A172 (cell line): Measurements from ENCODE around the gene FNBP1. TPM values are rescaled to one million over a fixed set of nuclear protein-coding genes. Genes with fewer than 3 reads are reported as not detected.

Experiments used
- DNase-seq: peaks from one replicate; pipeline ENCODE4 v3.0.0-alpha.2; 2015; ENCODE audit warnings: low spot score
- total RNA-seq: library from RNA; depleted of rRNA; stranded (reverse); fragments of >200 nt; shearing (Covaris generic); gene quantifications from 2 replicates; pipeline ENCODE4 v1.2.3, GENCODE V29; 2014; rRNA removed

The FNBP1 gene
- 22.7 and 28.4 TPM in 2 replicates for total RNA-seq

- peak; percentile 49 for DNase-seq
Observed at GRCh38 chr9:130042885-130043653, at the start of gene FNBP1. TSS of gene FNBP1 (minus strand) at chr9:130043189. CDS start at chr9:130042975, 214 bp downstream.

GRCh38 chr9:130090915-130091314 is 47.9 kb upstream of the FNBP1 start:
- no peak for DNase-seq

DNA sequence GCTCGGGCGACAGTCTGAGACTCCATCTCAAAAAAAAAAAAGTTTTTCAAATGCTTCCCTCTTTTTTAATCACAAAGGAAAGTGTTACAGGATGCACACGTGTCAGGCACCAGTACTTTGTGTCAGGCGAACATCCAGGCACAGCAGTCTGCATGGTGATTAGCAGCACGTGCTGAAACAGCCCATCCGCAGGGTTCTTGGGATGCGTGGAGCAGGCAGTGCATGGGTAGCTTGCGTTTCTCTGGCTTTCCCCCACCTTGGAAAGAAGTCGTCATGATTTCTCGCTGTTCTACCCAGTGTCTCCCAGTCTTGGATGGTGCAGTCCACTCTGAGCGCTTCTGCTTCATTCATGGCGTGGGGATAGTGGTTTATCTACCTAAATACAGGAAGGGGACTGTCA is 46.2 kb upstream of the FNBP1 start:
- DNase-seq = no peak

- DNase-seq = no peak
Observed at GRCh38 chr9:130088051-130088450, 45.1 kb upstream of the FNBP1 start.

DNA sequence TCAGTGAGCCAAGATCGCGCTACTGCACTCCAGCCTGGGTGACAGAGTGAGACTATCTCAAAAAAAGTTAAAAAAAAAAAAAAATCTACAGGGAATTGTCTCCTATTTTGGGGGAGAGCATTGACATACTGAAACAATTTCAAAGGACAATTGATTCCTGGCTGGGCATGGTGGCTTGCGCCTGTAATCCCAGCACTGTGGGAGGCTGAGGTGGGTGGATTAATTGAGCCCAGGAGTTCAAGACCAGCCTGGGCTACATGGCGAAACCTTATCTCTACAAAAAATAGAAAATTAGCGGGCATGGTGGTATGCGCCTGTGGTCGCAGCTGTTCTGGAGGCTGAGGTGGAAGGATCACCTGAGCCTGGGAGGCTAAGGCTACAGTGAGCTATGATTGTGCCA is 41.3 kb upstream of the FNBP1 start:
- no peak for DNase-seq

- DNase-seq = no peak
Observed at GRCh38 chr9:130078547-130078946, 35.6 kb upstream of the FNBP1 start.

DNA sequence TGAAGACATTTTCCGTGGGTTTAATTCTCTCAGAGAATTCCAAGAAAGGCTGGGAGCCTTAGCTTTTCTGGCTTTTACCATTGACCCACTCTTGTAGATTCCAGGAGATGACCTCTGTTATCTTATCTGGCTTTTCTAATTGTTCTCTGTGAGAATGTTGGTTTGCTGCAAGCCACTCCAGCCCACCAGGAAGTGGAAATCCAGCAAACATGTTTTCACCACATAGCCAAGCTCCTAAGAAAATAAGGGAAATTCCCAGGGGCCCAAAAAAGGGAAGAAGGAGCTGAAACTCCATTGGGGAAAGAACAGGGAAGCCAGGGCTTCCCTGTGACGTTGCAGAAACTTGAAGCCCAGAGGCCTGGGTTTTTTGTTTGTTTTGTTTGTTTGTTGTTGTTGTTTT is 30.4 kb upstream of the FNBP1 start:
- no peak for DNase-seq

GRCh38 chr9:130072515-130073235 is 29.7 kb upstream of the FNBP1 start:
- DNase-seq = no peak

DNA sequence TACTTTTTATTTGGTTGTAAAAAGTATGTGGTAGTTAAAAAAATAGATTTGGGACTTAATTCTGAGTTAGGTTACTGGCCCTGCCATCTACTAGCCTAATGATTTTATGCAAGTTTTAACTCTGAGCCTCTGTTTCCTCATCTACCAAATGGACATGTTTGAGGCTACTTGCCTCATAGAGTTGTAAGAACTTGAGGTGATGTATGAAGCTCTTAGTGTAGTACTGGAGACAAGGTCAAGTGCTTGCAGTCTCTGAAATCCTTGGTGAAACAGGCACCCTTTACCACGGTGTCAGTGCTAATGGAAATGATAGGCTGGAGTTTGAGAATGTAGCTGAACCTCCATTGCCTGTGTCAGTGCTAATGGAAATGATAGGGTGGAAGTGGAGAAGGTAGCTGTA is 26.1 kb upstream of the FNBP1 start:
- no peak for DNase-seq

DNA sequence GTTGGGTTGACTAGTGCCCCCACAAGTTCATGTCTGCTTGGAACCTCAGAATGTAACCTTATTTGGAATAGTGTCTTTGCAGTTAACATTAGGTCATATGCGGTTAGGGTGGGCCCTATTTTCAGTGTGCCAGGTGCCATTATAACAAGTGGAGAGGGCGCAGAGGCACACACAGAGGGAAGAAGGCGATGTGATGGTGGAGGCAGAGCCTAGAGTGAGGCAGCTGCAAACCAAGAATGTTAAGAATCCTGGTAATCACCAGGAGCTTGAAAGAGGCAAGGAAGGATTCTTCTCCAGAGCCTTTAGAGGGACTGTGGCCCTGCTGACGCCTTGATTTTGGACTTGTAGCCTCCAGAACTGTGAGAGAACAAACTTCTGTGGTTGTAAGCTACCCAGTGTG is 21.6 kb upstream of the FNBP1 start:
- no peak for DNase-seq

DNA sequence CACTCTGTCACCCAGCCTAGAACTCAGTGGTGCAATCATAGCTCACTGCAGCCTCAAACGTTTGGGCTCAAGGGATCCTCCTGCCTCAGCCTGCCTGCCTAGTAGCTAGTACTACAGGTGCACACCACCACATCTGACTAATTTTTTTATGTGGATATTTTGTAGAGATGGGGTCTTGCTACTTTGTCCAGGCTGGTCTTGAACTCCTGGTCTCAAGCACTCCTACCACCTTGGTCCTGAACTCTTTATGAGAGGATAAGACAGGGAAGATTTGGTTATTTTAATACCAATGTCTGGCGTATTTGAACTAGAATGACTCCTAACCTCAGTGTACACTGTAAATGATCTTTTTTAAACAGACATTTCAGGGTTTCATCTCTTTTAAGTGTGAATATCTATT is 19.8 kb upstream of the FNBP1 start:
- no peak for DNase-seq

DNA sequence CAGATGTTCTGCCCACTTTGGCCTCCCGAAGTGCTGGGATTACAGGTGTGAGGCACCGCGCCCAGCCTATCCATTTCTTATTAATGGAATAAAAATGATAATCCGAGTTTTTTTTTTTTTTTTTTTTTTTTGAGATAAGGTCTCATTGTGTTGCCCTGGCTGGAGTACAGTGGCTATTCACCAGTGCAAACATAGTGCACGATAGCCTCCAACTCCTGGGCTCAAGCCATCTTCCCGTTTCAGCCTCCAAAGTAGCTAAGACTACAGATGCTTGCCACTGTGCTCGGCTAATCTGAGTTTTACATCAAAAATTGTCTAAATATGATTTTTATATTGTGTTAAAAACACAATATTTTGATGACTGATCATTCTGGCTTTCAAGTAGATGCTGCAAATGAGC is 17.3 kb upstream of the FNBP1 start:
- DNase-seq = no peak

DNA sequence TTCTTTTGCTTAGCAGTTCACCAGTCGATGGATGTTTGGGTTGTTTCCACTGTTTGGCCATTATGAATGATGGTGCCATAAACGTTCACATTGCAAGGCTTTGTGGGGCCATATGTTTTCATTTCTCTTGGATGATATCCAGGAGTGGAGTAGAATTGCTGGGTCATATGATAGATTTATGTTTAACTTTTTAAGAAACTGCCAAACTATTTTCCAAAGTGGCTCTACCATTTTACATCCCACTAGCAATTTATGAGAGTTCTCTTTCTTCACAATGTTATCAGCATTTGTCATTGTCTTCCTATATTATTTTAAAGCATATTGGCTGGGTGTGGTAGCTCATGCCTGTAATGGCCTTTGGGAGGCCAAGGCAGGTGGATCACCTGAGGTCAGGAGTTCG is 15.9 kb upstream of the FNBP1 start:
- no peak for DNase-seq

- DNase-seq = no peak
Observed at GRCh38 chr9:130058154-130058553, 15.2 kb upstream of the FNBP1 start.

GRCh38 chr9:130054820-130055219 is 11.8 kb upstream of the FNBP1 start:
- DNase-seq = no peak

DNA sequence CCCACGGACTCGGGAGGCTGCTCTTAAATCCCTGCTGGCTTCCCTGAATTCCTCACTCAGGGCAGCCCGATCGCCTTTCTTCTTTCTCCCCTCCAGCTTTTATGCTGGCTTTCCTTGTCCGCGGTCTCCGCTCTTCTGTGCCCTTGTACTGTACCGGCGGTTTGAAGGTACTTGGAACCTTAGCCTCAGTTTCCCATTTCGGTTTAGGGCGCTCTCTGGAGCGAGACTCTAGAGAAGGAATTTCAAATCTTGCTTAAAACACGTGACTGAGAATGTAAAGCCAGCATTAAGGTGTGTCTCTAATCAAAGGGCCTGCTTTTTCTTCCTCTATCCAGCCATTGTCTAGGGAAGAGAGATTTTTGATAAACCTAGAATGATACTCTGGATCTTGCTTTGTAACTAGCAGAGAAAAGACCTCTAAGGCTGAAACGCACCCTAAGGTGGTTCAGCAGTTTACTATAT is 11.4 kb upstream of the FNBP1 start:
- DNase-seq = no peak

- peak; percentile 44 for DNase-seq
Observed at GRCh38 chr9:130053504-130054324, 10.7 kb upstream of the FNBP1 start, which contains the start of gene GPR107. TSS of gene GPR107 (plus strand) at chr9:130053906. CDS start at chr9:130053933, 27 bp downstream.

DNA sequence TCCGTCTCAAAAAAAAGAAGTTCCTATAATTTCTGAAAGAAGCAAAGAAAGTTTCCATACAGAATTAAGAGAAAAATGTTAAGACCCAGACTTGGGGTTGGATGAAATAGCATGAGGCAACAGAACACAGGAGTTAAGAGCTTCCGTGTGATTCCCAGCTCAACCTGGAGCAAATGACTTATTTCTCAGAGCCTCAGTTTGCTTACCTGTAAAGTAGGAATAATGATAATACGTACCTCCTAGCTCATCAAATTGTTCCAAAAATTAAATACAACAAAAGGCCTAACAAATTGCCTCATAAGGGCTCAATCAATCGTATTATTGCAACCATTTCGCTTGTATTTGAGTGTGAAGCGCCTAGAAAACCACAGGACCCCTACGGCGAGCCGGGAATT is 10.1 kb upstream of the FNBP1 start:
- no peak for DNase-seq

DNA sequence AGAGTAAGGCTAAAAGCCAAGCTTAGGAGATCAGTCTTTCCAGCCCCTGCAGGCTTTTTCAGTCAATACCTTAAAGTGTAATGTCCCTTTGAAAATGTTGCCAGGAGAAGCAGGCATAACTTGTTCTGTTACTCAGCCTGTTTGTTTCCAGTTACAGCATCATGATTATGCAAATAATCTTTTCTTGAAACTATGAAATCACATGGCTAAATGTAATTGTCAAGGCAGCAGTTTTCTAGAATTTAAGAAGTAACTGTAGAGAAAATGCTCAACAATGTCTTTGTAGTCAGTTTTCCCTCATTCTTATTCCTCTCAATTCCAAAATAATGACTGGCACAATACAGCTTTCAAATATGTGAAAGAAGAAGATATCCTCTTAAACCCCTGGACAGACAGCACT is 8.9 kb upstream of the FNBP1 start:
- DNase-seq = no peak

DNA sequence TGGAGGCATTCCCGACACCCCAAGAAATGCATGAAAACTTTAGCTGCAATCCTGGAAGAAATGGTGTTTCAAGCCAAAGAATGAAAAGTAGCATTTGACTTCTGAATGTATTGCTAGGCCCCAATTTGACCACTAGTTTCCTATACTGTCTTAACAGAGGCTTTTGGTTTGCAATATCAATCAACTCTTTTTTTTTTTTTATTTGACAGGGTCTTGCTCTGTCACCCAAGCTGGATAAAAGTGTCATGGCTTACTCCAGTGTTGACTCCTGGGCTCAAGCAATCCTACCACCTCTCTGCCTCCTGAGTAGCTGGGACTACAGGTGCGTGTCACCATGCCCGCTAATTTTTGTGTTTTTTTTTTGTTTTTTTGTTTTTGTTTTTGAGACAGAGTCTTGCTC is 7.5 kb upstream of the FNBP1 start:
- DNase-seq = no peak

- no peak for DNase-seq
Observed at GRCh38 chr9:130049431-130050210, 6.6 kb upstream of the FNBP1 start.
